HepG2 (cell line): ENCODE measurements around the gene ANKZF1. TPM values are rescaled to one million over a fixed set of nuclear protein-coding genes. Genes with fewer than 3 reads are reported as not detected.

Experiments
- ATF7 ChIP-seq, 2 experiments: fragments of 450-650 bp in 1 of 2; sonication (generic) in 1 of 2; formaldehyde crosslinking in 1 of 2; IDR thresholded peaks; 2 replicates each; pipeline versions ENCODE4 v1.4.0 to v1.6.1; 2016 to 2020; ENCODE audit warnings: antibody characterized with exemption in 1 of 2, mild to moderate bottlenecking in 1 of 2, missing genetic modification reagents in 1 of 2
- DNMT3B ChIP-seq: conservative IDR thresholded peaks from 2 replicates; pipeline ENCODE4 v1.6.1; 2016; ENCODE audit warnings: missing biosample characterization, control low read depth
- FOXA3 ChIP-seq: IDR thresholded peaks from 2 replicates; pipeline ENCODE4 v1.6.1; 2016; ENCODE audit warnings: missing genetic modification reagents, missing compliant biosample characterization
- HNF4G ChIP-seq, 2 experiments: sonication (generic) in 1 of 2; formaldehyde crosslinking in 1 of 2; IDR thresholded peaks; 2 replicates each; pipeline versions ENCODE4 v1.4.0 to v1.6.1; 2011 to 2020; ENCODE audit warnings: borderline replicate concordance in 2 of 2, low read depth in 2 of 2, mild to moderate bottlenecking in 2 of 2, low read length in 1 of 2, missing genetic modification reagents in 1 of 2, moderate library complexity in 1 of 2
- IRF2 ChIP-seq: IDR thresholded peaks from 2 replicates; pipeline ENCODE4 v1.6.1; 2018; ENCODE audit warnings: missing genetic modification reagents, missing compliant biosample characterization
- LCORL ChIP-seq, 2 experiments: fragments of 450-650 bp in 1 of 2; sonication (generic) in 1 of 2; formaldehyde crosslinking in 1 of 2; IDR thresholded peaks; 2 replicates each; pipeline versions ENCODE4 v1.5.0 to v1.6.1; 2017 to 2020; ENCODE audit warnings: antibody characterized with exemption in 1 of 2, missing genetic modification reagents in 1 of 2
- WIZ ChIP-seq: sonication (generic); formaldehyde crosslinking; IDR thresholded peaks from 2 replicates; pipeline ENCODE4 v1.5.1; 2020; ENCODE audit warnings: mild to moderate bottlenecking, missing genetic modification reagents
- ZFP36L1 ChIP-seq: sonication (generic); formaldehyde crosslinking; IDR thresholded peaks from 2 replicates; pipeline ENCODE4 v1.8.0; 2022; ENCODE audit warnings: mild to moderate bottlenecking, missing genetic modification reagents, moderate library complexity
- ZNF34 ChIP-seq: sonication (generic); formaldehyde crosslinking; IDR thresholded peaks from 2 replicates; pipeline ENCODE4 v1.4.0; 2020; ENCODE audit warnings: mild to moderate bottlenecking, missing genetic modification reagents, borderline replicate concordance
- ZNF350 ChIP-seq: sonication (generic); formaldehyde crosslinking; IDR thresholded peaks from 2 replicates; pipeline ENCODE4 v1.4.0; 2020; ENCODE audit warnings: mild to moderate bottlenecking, low read depth, missing genetic modification reagents, borderline replicate concordance
- ZNF367 ChIP-seq: sonication (generic); formaldehyde crosslinking; IDR thresholded peaks from 2 replicates; pipeline ENCODE4 v1.4.0; 2020; ENCODE audit warnings: missing genetic modification reagents, borderline replicate concordance
- ZNF44 ChIP-seq: sonication (generic); formaldehyde crosslinking; IDR thresholded peaks from 2 replicates; pipeline ENCODE4 v1.5.1; 2020; ENCODE audit warnings: mild to moderate bottlenecking, missing genetic modification reagents
- ZNF441 ChIP-seq: sonication (generic); formaldehyde crosslinking; IDR thresholded peaks from 2 replicates; pipeline ENCODE4 v1.7.0; 2021; ENCODE audit warnings: missing genetic modification reagents, borderline replicate concordance
- ZNF570 ChIP-seq: sonication (generic); formaldehyde crosslinking; IDR thresholded peaks from 2 replicates; pipeline ENCODE4 v1.4.0; 2020; ENCODE audit warnings: mild to moderate bottlenecking, missing genetic modification reagents, borderline replicate concordance
- ZNF589 ChIP-seq: sonication (generic); formaldehyde crosslinking; conservative IDR thresholded peaks from 2 replicates; pipeline ENCODE4 v1.8.0; 2022; ENCODE audit warnings: mild to moderate bottlenecking, moderate library complexity, missing genetic modification reagents
- ZNF615 ChIP-seq: sonication (generic); formaldehyde crosslinking; IDR thresholded peaks from 2 replicates; pipeline ENCODE4 v1.5.0; 2020; ENCODE audit warnings: mild to moderate bottlenecking, missing genetic modification reagents, borderline replicate concordance
- ZNF772 ChIP-seq: sonication (generic); formaldehyde crosslinking; IDR thresholded peaks from 2 replicates; pipeline ENCODE4 v1.5.0; 2020; ENCODE audit warnings: mild to moderate bottlenecking, missing genetic modification reagents
- polyA plus RNA-seq, 8 experiments: library from polyadenylated mRNA; depleted of rRNA in 3 of 8; stranded (reverse) in 7 of 8; unstranded in 1 of 8; fragments of >200 nt; fragmentation: Illumina TruSeq in 4 of 8; extraction: Trizol in 4 of 8; gene quantifications; 2 replicates each; pipeline versions ENCODE4 v1.2.1 to v1.2.3, GENCODE V29; 2011 to 2016; ENCODE audit warnings: low read depth in 4 of 8, missing spikeins in 1 of 8, mixed read lengths in 1 of 8; ENCODE audit not compliant: insufficient read depth in 1 of 8
- total RNA-seq, 5 experiments: library from RNA; depleted of rRNA; stranded (reverse); fragments of >200 nt; fragmentation: Illumina TruSeq; extraction: Trizol; gene quantifications; 2 replicates each; pipeline ENCODE4 v1.2.3, GENCODE V29; 2016; ENCODE audit warnings: low read depth in 1 of 5
- TF ChIP-seq, protein P1 (sequence below): sonication (generic); formaldehyde crosslinking; IDR thresholded peaks from 2 replicates; pipeline ENCODE4 v1.5.0; 2020; ENCODE audit warnings: mild to moderate bottlenecking, missing genetic modification reagents, borderline replicate concordance
- TF ChIP-seq, protein P2 (sequence below): sonication (generic); formaldehyde crosslinking; IDR thresholded peaks from 2 replicates; pipeline ENCODE4 v1.8.0; 2022; ENCODE audit warnings: missing genetic modification reagents, mild to moderate bottlenecking, inconsistent platforms, borderline replicate concordance

Gene ANKZF1
- total and polyA plus RNA-seq, 2 of the 13 experiments (the other 11 are each of a cell fraction or from before 2014, with no cell fraction given): 25.3 to 128 TPM

DNA sequence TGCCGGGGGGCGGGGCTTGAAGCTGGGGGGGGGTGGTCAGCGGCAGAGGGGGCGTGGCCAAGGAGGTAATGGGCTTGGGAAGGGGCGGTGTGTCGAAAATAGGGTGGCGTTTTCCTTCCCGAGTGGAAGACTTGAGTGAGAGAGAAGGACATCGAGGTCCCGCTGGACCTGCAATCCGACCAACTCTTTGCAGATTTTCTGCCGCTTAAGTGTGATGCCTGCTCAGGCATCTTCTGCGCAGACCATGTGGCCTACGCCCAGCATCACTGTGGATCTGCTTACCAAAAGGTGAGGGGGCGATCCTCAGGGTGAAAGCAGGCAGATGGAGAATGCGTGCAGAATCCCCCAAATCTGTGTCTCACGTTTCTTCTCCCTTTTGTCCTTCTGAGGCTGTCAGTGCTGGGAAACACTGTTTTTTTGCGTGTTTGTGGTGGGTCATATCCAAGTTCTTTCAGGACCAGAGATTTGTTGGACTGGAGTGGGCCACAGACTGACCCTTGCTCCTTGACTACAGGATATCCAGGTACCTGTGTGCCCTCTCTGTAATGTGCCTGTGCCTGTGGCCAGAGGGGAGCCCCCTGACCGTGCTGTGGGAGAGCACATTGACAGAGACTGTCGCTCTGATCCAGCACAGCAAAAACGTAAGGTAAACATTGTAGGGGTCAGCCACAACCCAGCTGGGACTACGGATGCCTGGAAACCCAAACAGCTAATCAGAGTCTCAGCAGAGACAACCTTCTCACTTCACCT is 22.3 kb upstream of the ANKZF1 start (continued):
- TF ChIP-seq ZNF615 (0 out of 2 replicates have a peak, but pooled peaks have one; percentile 7), WIZ (CRISPR knock-in tag) (no peak), DNMT3B (no peak), FOXA3 (CRISPR knock-in tag) (0 out of 2 replicates have a peak, but pooled peaks have one; percentile 11), HNF4G (IDR thresholded peaks at IDR 0.05; ENCODE audit: borderline replicate concordance, low read depth, low read length) (no peak; the same call in 1 of the 2 replicates), HNF4G (CRISPR knock-in tag; IDR thresholded peaks at IDR 0.05; ENCODE audit: borderline replicate concordance, low read depth) (no peak), ZNF570 (CRISPR knock-in tag) (no peak), ZNF350 (CRISPR knock-in tag) (peak; percentile 14; the same call in 1 of the 2 replicates), ZNF34 (CRISPR knock-in tag) (no peak), ZNF367 (CRISPR knock-in tag) (no peak), ZNF441 (CRISPR knock-in tag) (no peak), ZNF44 (CRISPR knock-in tag) (peak; percentile 55; the same call in 1 of the 2 replicates), ATF7 (IDR thresholded peaks at IDR 0.05) (no peak), ATF7 (CRISPR knock-in tag; IDR thresholded peaks at IDR 0.05) (no peak), ZNF772 (peak; percentile 62; the same call in 1 of the 2 replicates), ZFP36L1 (CRISPR knock-in tag) (no peak), LCORL (IDR thresholded peaks at IDR 0.05) (no peak), LCORL (CRISPR knock-in tag; IDR thresholded peaks at IDR 0.05) (no peak; the same call in 1 of the 2 replicates), IRF2 (CRISPR knock-in tag) (peak; percentile 9; the same call in 1 of the 2 replicates), ZNF589 (no peak)
- TF ChIP-seq, protein P1, sequence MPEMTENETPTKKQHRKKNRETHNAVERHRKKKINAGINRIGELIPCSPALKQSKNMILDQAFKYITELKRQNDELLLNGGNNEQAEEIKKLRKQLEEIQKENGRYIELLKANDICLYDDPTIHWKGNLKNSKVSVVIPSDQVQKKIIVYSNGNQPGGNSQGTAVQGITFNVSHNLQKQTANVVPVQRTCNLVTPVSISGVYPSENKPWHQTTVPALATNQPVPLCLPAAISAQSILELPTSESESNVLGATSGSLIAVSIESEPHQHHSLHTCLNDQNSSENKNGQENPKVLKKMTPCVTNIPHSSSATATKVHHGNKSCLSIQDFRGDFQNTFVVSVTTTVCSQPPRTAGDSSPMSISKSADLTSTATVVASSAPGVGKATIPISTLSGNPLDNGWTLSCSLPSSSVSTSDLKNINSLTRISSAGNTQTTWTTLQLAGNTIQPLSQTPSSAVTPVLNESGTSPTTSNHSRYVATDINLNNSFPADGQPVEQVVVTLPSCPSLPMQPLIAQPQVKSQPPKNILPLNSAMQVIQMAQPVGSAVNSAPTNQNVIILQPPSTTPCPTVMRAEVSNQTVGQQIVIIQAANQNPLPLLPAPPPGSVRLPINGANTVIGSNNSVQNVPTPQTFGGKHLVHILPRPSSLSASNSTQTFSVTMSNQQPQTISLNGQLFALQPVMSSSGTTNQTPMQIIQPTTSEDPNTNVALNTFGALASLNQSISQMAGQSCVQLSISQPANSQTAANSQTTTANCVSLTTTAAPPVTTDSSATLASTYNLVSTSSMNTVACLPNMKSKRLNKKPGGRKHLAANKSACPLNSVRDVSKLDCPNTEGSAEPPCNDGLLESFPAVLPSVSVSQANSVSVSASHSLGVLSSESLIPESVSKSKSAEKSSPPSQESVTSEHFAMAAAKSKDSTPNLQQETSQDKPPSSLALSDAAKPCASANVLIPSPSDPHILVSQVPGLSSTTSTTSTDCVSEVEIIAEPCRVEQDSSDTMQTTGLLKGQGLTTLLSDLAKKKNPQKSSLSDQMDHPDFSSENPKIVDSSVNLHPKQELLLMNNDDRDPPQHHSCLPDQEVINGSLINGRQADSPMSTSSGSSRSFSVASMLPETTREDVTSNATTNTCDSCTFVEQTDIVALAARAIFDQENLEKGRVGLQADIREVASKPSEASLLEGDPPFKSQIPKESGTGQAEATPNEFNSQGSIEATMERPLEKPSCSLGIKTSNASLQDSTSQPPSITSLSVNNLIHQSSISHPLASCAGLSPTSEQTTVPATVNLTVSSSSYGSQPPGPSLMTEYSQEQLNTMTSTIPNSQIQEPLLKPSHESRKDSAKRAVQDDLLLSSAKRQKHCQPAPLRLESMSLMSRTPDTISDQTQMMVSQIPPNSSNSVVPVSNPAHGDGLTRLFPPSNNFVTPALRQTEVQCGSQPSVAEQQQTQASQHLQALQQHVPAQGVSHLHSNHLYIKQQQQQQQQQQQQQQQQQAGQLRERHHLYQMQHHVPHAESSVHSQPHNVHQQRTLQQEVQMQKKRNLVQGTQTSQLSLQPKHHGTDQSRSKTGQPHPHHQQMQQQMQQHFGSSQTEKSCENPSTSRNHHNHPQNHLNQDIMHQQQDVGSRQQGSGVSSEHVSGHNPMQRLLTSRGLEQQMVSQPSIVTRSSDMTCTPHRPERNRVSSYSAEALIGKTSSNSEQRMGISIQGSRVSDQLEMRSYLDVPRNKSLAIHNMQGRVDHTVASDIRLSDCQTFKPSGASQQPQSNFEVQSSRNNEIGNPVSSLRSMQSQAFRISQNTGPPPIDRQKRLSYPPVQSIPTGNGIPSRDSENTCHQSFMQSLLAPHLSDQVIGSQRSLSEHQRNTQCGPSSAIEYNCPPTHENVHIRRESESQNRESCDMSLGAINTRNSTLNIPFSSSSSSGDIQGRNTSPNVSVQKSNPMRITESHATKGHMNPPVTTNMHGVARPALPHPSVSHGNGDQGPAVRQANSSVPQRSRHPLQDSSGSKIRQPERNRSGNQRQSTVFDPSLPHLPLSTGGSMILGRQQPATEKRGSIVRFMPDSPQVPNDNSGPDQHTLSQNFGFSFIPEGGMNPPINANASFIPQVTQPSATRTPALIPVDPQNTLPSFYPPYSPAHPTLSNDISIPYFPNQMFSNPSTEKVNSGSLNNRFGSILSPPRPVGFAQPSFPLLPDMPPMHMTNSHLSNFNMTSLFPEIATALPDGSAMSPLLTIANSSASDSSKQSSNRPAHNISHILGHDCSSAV (CRISPR knock-in tag): no peak
- TF ChIP-seq, protein P2, sequence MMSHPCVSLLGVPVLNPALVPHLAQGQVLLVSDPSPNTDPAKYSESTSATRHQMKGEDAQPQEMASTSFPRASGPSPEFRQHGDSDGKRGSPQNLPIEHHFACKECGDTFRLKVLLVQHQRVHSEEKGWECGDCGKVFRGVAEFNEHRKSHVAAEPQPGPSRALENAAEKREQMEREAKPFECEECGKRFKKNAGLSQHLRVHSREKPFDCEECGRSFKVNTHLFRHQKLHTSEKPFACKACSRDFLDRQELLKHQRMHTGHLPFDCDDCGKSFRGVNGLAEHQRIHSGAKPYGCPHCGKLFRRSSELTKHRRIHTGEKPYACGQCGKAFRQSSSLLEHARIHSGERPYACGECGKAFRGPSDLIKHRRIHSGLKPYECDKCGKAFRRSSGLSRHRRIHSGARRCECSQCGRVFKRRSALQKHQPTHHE: no peak
